Lung (tissue), 16 donors: ENCODE data around the gene RAD51D. TPM values are rescaled to one million over a fixed set of nuclear protein-coding genes. Genes with fewer than 3 reads are reported as not detected.

ENCODE experiments used
- ATAC-seq: fragments of 200-7000 bp; cut with Tn5 transposase; one replicate; pipeline ENCODE4 v1.9.1; 2020; ENCODE audit warnings: moderate number of reproducible peaks; ENCODE audit not compliant: insufficient read depth, low FRiP score
- DNase-seq, 3 donors: peaks; one replicate each; pipeline ENCODE4 v3.0.0-alpha.2; 2013 to 2017
- H3K27ac ChIP-seq, 2 donors: one replicate each; pipeline ENCODE4 v1.5.1; 2013; ENCODE audit warnings: mild to moderate bottlenecking in 2 of 2, moderate library complexity in 2 of 2, control low read depth in 1 of 2, inconsistent platforms in 1 of 2, low read depth in 1 of 2, low read length in 1 of 2
- H3K27me3 ChIP-seq, 3 donors: one replicate each; pipeline ENCODE4 v1.5.1; 2013; ENCODE audit warnings: low read length in 2 of 3; ENCODE audit not compliant: control insufficient read depth in 3 of 3, insufficient read depth in 3 of 3
- H3K36me3 ChIP-seq, 4 donors: one replicate each; pipeline ENCODE4 v1.5.1; 2013; ENCODE audit warnings: low read length in 4 of 4, mild to moderate bottlenecking in 1 of 4, moderate library complexity in 1 of 4; ENCODE audit not compliant: control insufficient read depth in 4 of 4, insufficient read depth in 4 of 4
- H3K4me1 ChIP-seq, 5 donors: one replicate each; pipeline ENCODE4 v1.5.1; 2013; ENCODE audit warnings: low read length in 5 of 5, mild to moderate bottlenecking in 2 of 5, moderate library complexity in 1 of 5; ENCODE audit not compliant: control insufficient read depth in 5 of 5, insufficient read depth in 5 of 5
- H3K4me3 ChIP-seq: one replicate; pipeline ENCODE4 v1.5.1; 2013; ENCODE audit warnings: mild to moderate bottlenecking, control low read depth, moderate library complexity
- H3K9ac ChIP-seq, 2 donors: one replicate each; pipeline ENCODE4 v1.5.1; 2013; ENCODE audit warnings: low read length in 2 of 2, control low read depth in 1 of 2; ENCODE audit not compliant: insufficient read depth in 1 of 2
- H3K9me3 ChIP-seq, 4 donors: one replicate each; pipeline ENCODE4 v1.5.1; 2013; ENCODE audit warnings: low read length in 3 of 4, mild to moderate bottlenecking in 1 of 4, moderate library complexity in 1 of 4; ENCODE audit not compliant: control insufficient read depth in 4 of 4, insufficient read depth in 3 of 4
- CTCF ChIP-seq: IDR thresholded peaks from 2 replicates; pipeline ENCODE4 v1.5.1; 2012; ENCODE audit warnings: mild to moderate bottlenecking; ENCODE audit errors: control extremely low read depth, extremely low read depth
- WGBS, 2 donors: extraction: QIAGEN DNeasy Blood & Tissue Kit; methylation state at CpG; one replicate each; pipeline ENCODE4 v1.1.7; 2013; 5-methylcytosine and 5-hydroxymethylcytosine counted together
- long read RNA-seq, 5 donors: transcript quantifications; one replicate each; lab custom pipeline, GENCODE V29; 2026
- polyA plus RNA-seq, 2 donors: library from polyadenylated mRNA; stranded (reverse); fragments of 200-250 nt; gene quantifications; one replicate each; pipeline ENCODE4 v1.2.1, GENCODE V29; 2013
- total RNA-seq, 2 donors: library from RNA; depleted of rRNA in 1 of 2; stranded (reverse); fragments of >200 nt in 1 of 2; gene quantifications; one replicate each; pipeline ENCODE4 v1.2.1, GENCODE V29; 2014 to 2021
- donor health status: control.
- donor health status: control.
- donor health status: Bipolar disorder and iron deficiency.
- donor health status: healthy.
- donor health status: DM: yes; HTN: yes; CAD: no.

Gene RAD51D
- total RNA-seq (10 to 100 TPM in 1 of 2 donors, 1 to 10 TPM in 1; 8.8 to 17.4 TPM), polyA plus RNA-seq (1 to 10 TPM; 5.0 to 8.9 TPM)
- long read RNA-seq, donor 1, partial matches to known transcripts = 0 of 1 reads
- long read RNA-seq, donor 1, other reads (novel, unspliced or antisense) = 0 of 1 reads
- long read RNA-seq, donor 2, full-length matches to known transcripts = 2 of 2 reads
- long read RNA-seq, donor 2, partial matches to known transcripts = 0 of 2 reads
- long read RNA-seq, donor 2, other reads (novel, unspliced or antisense) = 0 of 2 reads
- long read RNA-seq, donor 3, full-length matches to known transcripts = 4 of 4 reads
- long read RNA-seq, donor 3, partial matches to known transcripts = 0 of 4 reads
- long read RNA-seq, donor 3, other reads (novel, unspliced or antisense) = 0 of 4 reads
- long read RNA-seq, donor 4 = 0 reads
- long read RNA-seq, donor 5, full-length matches to known transcripts = 5 of 5 reads
- long read RNA-seq, donor 5, partial matches to known transcripts = 0 of 5 reads
- long read RNA-seq, donor 5, other reads (novel, unspliced or antisense) = 0 of 5 reads

GRCh38 chr17:35119370-35120165, at the start of gene RAD51D:
TSS of gene RAD51D (minus strand) at chr17:35119860. CDS start at chr17:35119613, 247 bp downstream.
- WGBS, 2 donors = 1% methylated on average over 39 to 72 of the region's 72 CpGs
- H3K9me3 ChIP-seq = no peaks in the 10 kb centered on the region
- ATAC-seq = peak; percentile 98

GRCh38 chr17:35167666-35168065, 48.0 kb upstream of the RAD51D start:
- no peak for ATAC-seq
- Histone ChIP-seq H3K9me3 (no peaks in the 10 kb centered on the region), H3K27me3 (no peaks in the 10 kb centered on the region), H3K27ac (no peak overlapping the region), H3K4me1 (peaks cover 0 to 5% (median 0%) of the 10 kb centered on the region in 5 donors), H3K9ac (no peak overlapping the region), H3K36me3 (no peaks in the 10 kb centered on the region), H3K4me3 (no peak overlapping the region)
- no peak for DNase-seq
- WGBS, 2 donors = 82 to 83% methylated on average over 1 of the region's 1 CpG
- no peak for TF ChIP-seq CTCF

More at GRCh38 chr17:35119370-35120165, at the start of gene RAD51D:
- TF ChIP-seq CTCF = peak; percentile 97
- peak; percentile 78 to 87 (median 85) for DNase-seq
- Histone ChIP-seq H3K9ac (peak within 1 kb of the TSS; percentile 47 to 67), H3K27ac (peak within 1 kb of the TSS in 1 of 2 donors; percentile 91), H3K4me1 (peaks cover 0 to 17% (median 0%) of the 10 kb centered on the region in 5 donors), H3K27me3 (peaks cover 0 to 2% (median 0%) of the 10 kb centered on the region in 3 donors), H3K4me3 (peak within 1 kb of the TSS; percentile 88), H3K36me3 (peaks cover 0 to 6% (median under 1%) of the 10 kb centered on the region in 4 donors)

- peaks cover 0 to 5% (median 0%) of the 10 kb centered on the region in 5 donors for H3K4me1 ChIP-seq
- no peak for DNase-seq
- H3K36me3 ChIP-seq = no peaks in the 10 kb centered on the region
- TF ChIP-seq CTCF = no peak
- no peaks in the 10 kb centered on the region for H3K9me3 ChIP-seq
- no peak for ATAC-seq
- no peak overlapping the region for H3K4me3 ChIP-seq
- no peaks in the 10 kb centered on the region for H3K27me3 ChIP-seq
- H3K9ac ChIP-seq = no peak overlapping the region
- 66 to 90% methylated on average over 3 of the region's 3 CpGs for WGBS, 2 donors
- H3K27ac ChIP-seq = no peak overlapping the region
These were observed 47.4 kb upstream of the RAD51D start for GRCh38 chr17:35167046-35167445.
